H9 (cell line): ENCODE results near the gene S100A2. TPM values are rescaled to one million over a fixed set of nuclear protein-coding genes. Genes with fewer than 3 reads are reported as not detected.

Experiments used
- DNase-seq: peaks from one replicate; pipeline ENCODE4 v3.0.0-alpha.2; 2017
- H2AFZ ChIP-seq: one replicate; pipeline ENCODE4 v1.6.1; 2013; ENCODE audit warnings: mild to moderate bottlenecking, low read length, control low read depth, moderate library complexity
- H2AK5ac ChIP-seq: 2 replicates; pipeline ENCODE4 v1.6.1; 2013; ENCODE audit warnings: low read length, control low read depth, mixed read lengths; ENCODE audit not compliant: insufficient read length
- H2BK120ac ChIP-seq: one replicate; pipeline ENCODE4 v1.6.1; 2013; ENCODE audit warnings: low read depth, mild to moderate bottlenecking, low read length, control low read depth, inconsistent platforms; ENCODE audit not compliant: poor library complexity, severe bottlenecking
- H2BK12ac ChIP-seq: 2 replicates; pipeline ENCODE4 v1.6.1; 2013; ENCODE audit warnings: low read length, control low read depth, mixed read lengths, low read depth; ENCODE audit not compliant: insufficient read length
- H2BK15ac ChIP-seq: 2 replicates; pipeline ENCODE4 v1.6.1; 2013; ENCODE audit warnings: low read depth, low read length, control low read depth
- H2BK20ac ChIP-seq: one replicate; pipeline ENCODE4 v1.6.1; 2013; ENCODE audit warnings: low read depth, mild to moderate bottlenecking, low read length, control low read depth, inconsistent platforms; ENCODE audit not compliant: poor library complexity, severe bottlenecking
- H2BK5ac ChIP-seq: 2 replicates; pipeline ENCODE4 v1.6.1; 2013; ENCODE audit warnings: low read length, control low read depth, mixed read lengths; ENCODE audit not compliant: insufficient read length
- H3K14ac ChIP-seq: 2 replicates; pipeline ENCODE4 v1.6.1; 2013; ENCODE audit warnings: low read length, control low read depth; ENCODE audit not compliant: insufficient read depth
- H3K18ac ChIP-seq: 2 replicates; pipeline ENCODE4 v1.6.1; 2013; ENCODE audit warnings: low read depth, mild to moderate bottlenecking, mixed read lengths, low read length, control low read depth; ENCODE audit not compliant: insufficient read length
- H3K23ac ChIP-seq: 2 replicates; pipeline ENCODE4 v1.6.1; 2013; ENCODE audit warnings: low read length, control low read depth, mixed read lengths, low read depth; ENCODE audit not compliant: insufficient read length
- H3K23me2 ChIP-seq: 2 replicates; pipeline ENCODE4 v1.6.1; 2013; ENCODE audit warnings: low read depth, mild to moderate bottlenecking, mixed read lengths, low read length, control low read depth; ENCODE audit not compliant: insufficient read length, poor library complexity, severe bottlenecking
- H3K27ac ChIP-seq: 2 replicates; pipeline ENCODE4 v1.5.1; 2013; ENCODE audit warnings: low read length, control low read depth, mixed read lengths, low read depth; ENCODE audit not compliant: insufficient read length
- H3K27me3 ChIP-seq: 2 replicates; pipeline ENCODE4 v1.6.1; 2013; ENCODE audit warnings: low read length, control low read depth, inconsistent platforms; ENCODE audit not compliant: insufficient read depth
- H3K4ac ChIP-seq: 2 replicates; pipeline ENCODE4 v1.6.1; 2013; ENCODE audit warnings: low read depth, mild to moderate bottlenecking, control low read depth, inconsistent platforms, low read length, moderate library complexity
- H3K4me1 ChIP-seq: 2 replicates; pipeline ENCODE4 v1.6.1; 2013; ENCODE audit warnings: low read length, control low read depth, inconsistent platforms; ENCODE audit not compliant: insufficient read depth
- H3K4me2 ChIP-seq: 2 replicates; pipeline ENCODE4 v1.6.1; 2013; ENCODE audit warnings: low read length, control low read depth, mixed read lengths; ENCODE audit not compliant: insufficient read length, insufficient read depth
- H3K56ac ChIP-seq: 2 replicates; pipeline ENCODE4 v1.6.1; 2013; ENCODE audit warnings: low read depth, mild to moderate bottlenecking, mixed read lengths, low read length, control low read depth; ENCODE audit not compliant: insufficient read length
- H3K79me1 ChIP-seq: 2 replicates; pipeline ENCODE4 v1.6.1; 2013; ENCODE audit warnings: low read depth, mild to moderate bottlenecking, moderate library complexity, low read length, control low read depth, inconsistent platforms; ENCODE audit not compliant: insufficient read depth, poor library complexity, severe bottlenecking
- H3K79me2 ChIP-seq: 2 replicates; pipeline ENCODE4 v1.6.1; 2013; ENCODE audit warnings: low read length, control low read depth, inconsistent platforms; ENCODE audit not compliant: insufficient read depth
- H3K9ac ChIP-seq: 2 replicates; pipeline ENCODE4 v1.6.1; 2013; ENCODE audit warnings: low read length, control low read depth, mixed read lengths; ENCODE audit not compliant: insufficient read length; ENCODE audit errors: extremely low read depth
- H3K9me3 ChIP-seq: one replicate; pipeline ENCODE4 v1.6.1; 2013; ENCODE audit warnings: low read depth, low read length, inconsistent platforms; ENCODE audit not compliant: control insufficient read depth
- H3T11ph ChIP-seq: one replicate; pipeline ENCODE4 v1.6.1; 2013; ENCODE audit warnings: mild to moderate bottlenecking, low read length, control low read depth, inconsistent platforms
- H4K20me1 ChIP-seq: one replicate; pipeline ENCODE4 v1.6.1; 2013; ENCODE audit not compliant: control insufficient read depth, insufficient read length, insufficient read depth
- H4K5ac ChIP-seq: 2 replicates; pipeline ENCODE4 v1.6.1; 2013; ENCODE audit warnings: low read depth, mild to moderate bottlenecking, mixed read lengths, low read length, control low read depth; ENCODE audit not compliant: insufficient read length
- H4K8ac ChIP-seq: replicated peaks from 2 replicates; pipeline ENCODE4 v1.6.1; 2013; ENCODE audit warnings: low read length, control low read depth, mixed read lengths, low read depth; ENCODE audit not compliant: insufficient read length
- H4K91ac ChIP-seq: 2 replicates; pipeline ENCODE4 v1.6.1; 2013; ENCODE audit warnings: low read depth, mild to moderate bottlenecking, moderate library complexity, mixed read lengths, low read length, control low read depth; ENCODE audit not compliant: insufficient read length
- H3K27ac Mint-ChIP-seq, 3 experiments: 2 replicates in 2 of 3; 3 replicates in 1 of 3; pipeline ENCODE4 v1.8.0; 2020 to 2021; ENCODE audit warnings: mixed read lengths in 3 of 3, mild to moderate bottlenecking in 1 of 3, moderate library complexity in 1 of 3
- H3K27me3 Mint-ChIP-seq: 2 replicates; pipeline ENCODE4 v1.8.0; 2021; ENCODE audit warnings: low read depth, mild to moderate bottlenecking, moderate library complexity, mixed read lengths
- H3K36me3 Mint-ChIP-seq, 3 experiments: 2 replicates in 2 of 3; 3 replicates in 1 of 3; pipeline ENCODE4 v1.8.0; 2020 to 2021; ENCODE audit warnings: low read depth in 3 of 3, mixed read lengths in 3 of 3; ENCODE audit not compliant: insufficient read depth in 1 of 3
- H3K4me1 Mint-ChIP-seq, 2 experiments: 2 replicates each; pipeline ENCODE4 v1.8.0; 2020; ENCODE audit warnings: mixed read lengths in 2 of 2
- H3K4me3 Mint-ChIP-seq, 2 experiments: 2 replicates in 1 of 2; 3 replicates in 1 of 2; pipeline ENCODE4 v1.8.0; 2020 to 2021; ENCODE audit warnings: mild to moderate bottlenecking in 2 of 2, mixed read lengths in 2 of 2, moderate library complexity in 1 of 2
- H3K9me3 Mint-ChIP-seq, 2 experiments: 2 replicates in 1 of 2; 3 replicates in 1 of 2; pipeline ENCODE4 v1.8.0; 2020; ENCODE audit warnings: mild to moderate bottlenecking in 2 of 2, mixed read lengths in 2 of 2, moderate library complexity in 1 of 2
- CTCF ChIP-seq: fragments of 200-600 bp; sonication (generic); conservative IDR thresholded peaks from 3 replicates; pipeline ENCODE4 v1.8.0; 2021; ENCODE audit warnings: antibody characterized with exemption, mild to moderate bottlenecking
- WGBS: extraction: QIAGEN DNeasy Blood & Tissue Kit; methylation state at CpG from one replicate; pipeline ENCODE4 v1.1.7; 2013; ENCODE audit warnings: missing lambda C conversion rate, low lambda C conversion rate, mixed read lengths; ENCODE audit not compliant: insufficient read length; ENCODE audit errors: extremely low coverage; 5-methylcytosine and 5-hydroxymethylcytosine counted together
- total RNA-seq: library from RNA; stranded (reverse); gene quantifications from 2 replicates; pipeline ENCODE4 v1.2.1, GENCODE V29; 2021

S100A2 gene
- total RNA-seq, 1 experiment from 2014 or later = 0.57 TPM

GRCh38 chr1:153570874-153571273, 5.2 kb upstream of the S100A2 start:
- Histone ChIP-seq H3K9ac (no peak overlapping the region), H3K79me2 (no peaks in the 10 kb centered on the region), H4K8ac (no peak overlapping the region), H3K56ac (no peak overlapping the region), H3K18ac (no peak overlapping the region), H4K20me1 (peaks cover 3% of the 10 kb centered on the region), H3K14ac (no peak overlapping the region), H3K79me1 (no peaks in the 10 kb centered on the region), H3K27me3 (no peaks in the 10 kb centered on the region), H3K4me1 (peaks cover 6% of the 10 kb centered on the region; the same call in 1 of the 2 replicates), H2BK12ac (no peak overlapping the region), H3K9me3 (no peaks in the 10 kb centered on the region), H2BK120ac (no peak overlapping the region), H2BK20ac (no peak overlapping the region), H4K5ac (no peak overlapping the region), H3K23ac (no peak overlapping the region), H2BK15ac (no peak overlapping the region), H2AFZ (no peak overlapping the region), H3K23me2 (no peaks in the 10 kb centered on the region), H2AK5ac (no peak overlapping the region), H3K4ac (no peak overlapping the region), H2BK5ac (no peak overlapping the region), H3T11ph (no peak overlapping the region), H4K91ac (no peak overlapping the region), H3K4me2 (no peak overlapping the region), H3K27ac (no peak overlapping the region)
- WGBS = no CpG with 5 or more reads among the region's 5 CpGs
- Mint-ChIP-seq H3K27me3 (peaks cover 15% of the 10 kb centered on the region), H3K36me3 (peaks cover 0 to 6% (median 0%) of the 10 kb centered on the region in 3 experiments; a peak in 2 of 7 replicates), H3K4me3 (no peak overlapping the region), H3K9me3 (peaks cover 12 to 15% of the 10 kb centered on the region in 2 experiments; a peak in 4 of 5 replicates), H3K4me1 (peaks cover 28 to 30% of the 10 kb centered on the region in 2 experiments), H3K27ac (no peak overlapping the region)
- no peak for DNase-seq
- no peak for TF ChIP-seq CTCF
